H9 (cell line): ENCODE data around the gene CYTH4. TPM values are rescaled to one million over a fixed set of nuclear protein-coding genes. Genes with fewer than 3 reads are reported as not detected.

Experiments used
- DNase-seq: peaks from one replicate; pipeline ENCODE4 v3.0.0-alpha.2; 2017
- H2AFZ ChIP-seq: one replicate; pipeline ENCODE4 v1.6.1; 2013; ENCODE audit warnings: mild to moderate bottlenecking, low read length, control low read depth, moderate library complexity
- H2AK5ac ChIP-seq: 2 replicates; pipeline ENCODE4 v1.6.1; 2013; ENCODE audit warnings: low read length, control low read depth, mixed read lengths; ENCODE audit not compliant: insufficient read length
- H2BK120ac ChIP-seq: one replicate; pipeline ENCODE4 v1.6.1; 2013; ENCODE audit warnings: low read depth, mild to moderate bottlenecking, low read length, control low read depth, inconsistent platforms; ENCODE audit not compliant: poor library complexity, severe bottlenecking
- H2BK12ac ChIP-seq: 2 replicates; pipeline ENCODE4 v1.6.1; 2013; ENCODE audit warnings: low read length, control low read depth, mixed read lengths, low read depth; ENCODE audit not compliant: insufficient read length
- H2BK15ac ChIP-seq: 2 replicates; pipeline ENCODE4 v1.6.1; 2013; ENCODE audit warnings: low read depth, low read length, control low read depth
- H2BK20ac ChIP-seq: one replicate; pipeline ENCODE4 v1.6.1; 2013; ENCODE audit warnings: low read depth, mild to moderate bottlenecking, low read length, control low read depth, inconsistent platforms; ENCODE audit not compliant: poor library complexity, severe bottlenecking
- H2BK5ac ChIP-seq: 2 replicates; pipeline ENCODE4 v1.6.1; 2013; ENCODE audit warnings: low read length, control low read depth, mixed read lengths; ENCODE audit not compliant: insufficient read length
- H3K14ac ChIP-seq: 2 replicates; pipeline ENCODE4 v1.6.1; 2013; ENCODE audit warnings: low read length, control low read depth; ENCODE audit not compliant: insufficient read depth
- H3K18ac ChIP-seq: 2 replicates; pipeline ENCODE4 v1.6.1; 2013; ENCODE audit warnings: low read depth, mild to moderate bottlenecking, mixed read lengths, low read length, control low read depth; ENCODE audit not compliant: insufficient read length
- H3K23ac ChIP-seq: 2 replicates; pipeline ENCODE4 v1.6.1; 2013; ENCODE audit warnings: low read length, control low read depth, mixed read lengths, low read depth; ENCODE audit not compliant: insufficient read length
- H3K23me2 ChIP-seq: 2 replicates; pipeline ENCODE4 v1.6.1; 2013; ENCODE audit warnings: low read depth, mild to moderate bottlenecking, mixed read lengths, low read length, control low read depth; ENCODE audit not compliant: insufficient read length, poor library complexity, severe bottlenecking
- H3K27ac ChIP-seq: 2 replicates; pipeline ENCODE4 v1.5.1; 2013; ENCODE audit warnings: low read length, control low read depth, mixed read lengths, low read depth; ENCODE audit not compliant: insufficient read length
- H3K27me3 ChIP-seq: 2 replicates; pipeline ENCODE4 v1.6.1; 2013; ENCODE audit warnings: low read length, control low read depth, inconsistent platforms; ENCODE audit not compliant: insufficient read depth
- H3K4ac ChIP-seq: 2 replicates; pipeline ENCODE4 v1.6.1; 2013; ENCODE audit warnings: low read depth, mild to moderate bottlenecking, control low read depth, inconsistent platforms, low read length, moderate library complexity
- H3K4me1 ChIP-seq: 2 replicates; pipeline ENCODE4 v1.6.1; 2013; ENCODE audit warnings: low read length, control low read depth, inconsistent platforms; ENCODE audit not compliant: insufficient read depth
- H3K4me2 ChIP-seq: 2 replicates; pipeline ENCODE4 v1.6.1; 2013; ENCODE audit warnings: low read length, control low read depth, mixed read lengths; ENCODE audit not compliant: insufficient read length, insufficient read depth
- H3K56ac ChIP-seq: 2 replicates; pipeline ENCODE4 v1.6.1; 2013; ENCODE audit warnings: low read depth, mild to moderate bottlenecking, mixed read lengths, low read length, control low read depth; ENCODE audit not compliant: insufficient read length
- H3K79me1 ChIP-seq: 2 replicates; pipeline ENCODE4 v1.6.1; 2013; ENCODE audit warnings: low read depth, mild to moderate bottlenecking, moderate library complexity, low read length, control low read depth, inconsistent platforms; ENCODE audit not compliant: insufficient read depth, poor library complexity, severe bottlenecking
- H3K79me2 ChIP-seq: 2 replicates; pipeline ENCODE4 v1.6.1; 2013; ENCODE audit warnings: low read length, control low read depth, inconsistent platforms; ENCODE audit not compliant: insufficient read depth
- H3K9ac ChIP-seq: 2 replicates; pipeline ENCODE4 v1.6.1; 2013; ENCODE audit warnings: low read length, control low read depth, mixed read lengths; ENCODE audit not compliant: insufficient read length; ENCODE audit errors: extremely low read depth
- H3K9me3 ChIP-seq: one replicate; pipeline ENCODE4 v1.6.1; 2013; ENCODE audit warnings: low read depth, low read length, inconsistent platforms; ENCODE audit not compliant: control insufficient read depth
- H3T11ph ChIP-seq: one replicate; pipeline ENCODE4 v1.6.1; 2013; ENCODE audit warnings: mild to moderate bottlenecking, low read length, control low read depth, inconsistent platforms
- H4K20me1 ChIP-seq: one replicate; pipeline ENCODE4 v1.6.1; 2013; ENCODE audit not compliant: control insufficient read depth, insufficient read length, insufficient read depth
- H4K5ac ChIP-seq: 2 replicates; pipeline ENCODE4 v1.6.1; 2013; ENCODE audit warnings: low read depth, mild to moderate bottlenecking, mixed read lengths, low read length, control low read depth; ENCODE audit not compliant: insufficient read length
- H4K8ac ChIP-seq: replicated peaks from 2 replicates; pipeline ENCODE4 v1.6.1; 2013; ENCODE audit warnings: low read length, control low read depth, mixed read lengths, low read depth; ENCODE audit not compliant: insufficient read length
- H4K91ac ChIP-seq: 2 replicates; pipeline ENCODE4 v1.6.1; 2013; ENCODE audit warnings: low read depth, mild to moderate bottlenecking, moderate library complexity, mixed read lengths, low read length, control low read depth; ENCODE audit not compliant: insufficient read length
- H3K27ac Mint-ChIP-seq, 3 experiments: 2 replicates in 2 of 3; 3 replicates in 1 of 3; pipeline ENCODE4 v1.8.0; 2020 to 2021; ENCODE audit warnings: mixed read lengths in 3 of 3, mild to moderate bottlenecking in 1 of 3, moderate library complexity in 1 of 3
- H3K27me3 Mint-ChIP-seq: 2 replicates; pipeline ENCODE4 v1.8.0; 2021; ENCODE audit warnings: low read depth, mild to moderate bottlenecking, moderate library complexity, mixed read lengths
- H3K36me3 Mint-ChIP-seq, 3 experiments: 2 replicates in 2 of 3; 3 replicates in 1 of 3; pipeline ENCODE4 v1.8.0; 2020 to 2021; ENCODE audit warnings: low read depth in 3 of 3, mixed read lengths in 3 of 3; ENCODE audit not compliant: insufficient read depth in 1 of 3
- H3K4me1 Mint-ChIP-seq, 2 experiments: 2 replicates each; pipeline ENCODE4 v1.8.0; 2020; ENCODE audit warnings: mixed read lengths in 2 of 2
- H3K4me3 Mint-ChIP-seq, 2 experiments: 2 replicates in 1 of 2; 3 replicates in 1 of 2; pipeline ENCODE4 v1.8.0; 2020 to 2021; ENCODE audit warnings: mild to moderate bottlenecking in 2 of 2, mixed read lengths in 2 of 2, moderate library complexity in 1 of 2
- H3K9me3 Mint-ChIP-seq, 2 experiments: 2 replicates in 1 of 2; 3 replicates in 1 of 2; pipeline ENCODE4 v1.8.0; 2020; ENCODE audit warnings: mild to moderate bottlenecking in 2 of 2, mixed read lengths in 2 of 2, moderate library complexity in 1 of 2
- CTCF ChIP-seq: fragments of 200-600 bp; sonication (generic); conservative IDR thresholded peaks from 3 replicates; pipeline ENCODE4 v1.8.0; 2021; ENCODE audit warnings: antibody characterized with exemption, mild to moderate bottlenecking
- WGBS: extraction: QIAGEN DNeasy Blood & Tissue Kit; methylation state at CpG from one replicate; pipeline ENCODE4 v1.1.7; 2013; ENCODE audit warnings: missing lambda C conversion rate, low lambda C conversion rate, mixed read lengths; ENCODE audit not compliant: insufficient read length; ENCODE audit errors: extremely low coverage; 5-methylcytosine and 5-hydroxymethylcytosine counted together
- total RNA-seq: library from RNA; stranded (reverse); gene quantifications from 2 replicates; pipeline ENCODE4 v1.2.1, GENCODE V29; 2021

Gene CYTH4
- total RNA-seq, 1 experiment from 2014 or later: not detected

GRCh38 chr22:37342065-37342464, 59.8 kb downstream of the CYTH4 start:
- H2BK5ac ChIP-seq: no peak overlapping the region
- no peak overlapping the region for H3K14ac ChIP-seq
- no peak overlapping the region for H2BK12ac ChIP-seq
- Mint-ChIP-seq H3K9me3 (no peaks in the 10 kb centered on the region; a peak in 1 of 5 replicates), H3K27ac (no peak overlapping the region; a peak in 1 of 7 replicates), H3K27me3 (peaks cover 38% of the 10 kb centered on the region), H3K4me3 (no peak overlapping the region; a peak in 1 of 5 replicates), H3K36me3 (no peaks in the 10 kb centered on the region), H3K4me1 (peaks cover 27 to 54% of the 10 kb centered on the region in 2 experiments)
- H3K4me1 ChIP-seq: no peaks in the 10 kb centered on the region; the same call in 1 of the 2 replicates
- no peak overlapping the region for H3K27ac ChIP-seq
- H3K56ac ChIP-seq: no peak overlapping the region
- no peak for TF ChIP-seq CTCF
- WGBS: no CpG with 5 or more reads among the region's 6 CpGs
- H3K23ac ChIP-seq: no peak overlapping the region
- no peak overlapping the region for H4K91ac ChIP-seq
- no peak overlapping the region for H2AK5ac ChIP-seq
- H3K79me1 ChIP-seq: no peaks in the 10 kb centered on the region
- H4K20me1 ChIP-seq: no peaks in the 10 kb centered on the region
- H3K23me2 ChIP-seq: no peaks in the 10 kb centered on the region
- no peak overlapping the region for H2BK20ac ChIP-seq
- H2AFZ ChIP-seq: no peak overlapping the region
- H3K27me3 ChIP-seq: no peaks in the 10 kb centered on the region; the same call in 1 of the 2 replicates
- H3K4me2 ChIP-seq: no peak overlapping the region
- H3T11ph ChIP-seq: no peak overlapping the region
- no peak for DNase-seq
- H3K4ac ChIP-seq: no peak overlapping the region
- no peak overlapping the region for H3K9ac ChIP-seq
- H3K9me3 ChIP-seq: no peaks in the 10 kb centered on the region
- H4K5ac ChIP-seq: no peak overlapping the region
- H4K8ac ChIP-seq: no peak overlapping the region
- H3K79me2 ChIP-seq: no peaks in the 10 kb centered on the region
- no peak overlapping the region for H3K18ac ChIP-seq
- no peak overlapping the region for H2BK15ac ChIP-seq
- no peak overlapping the region for H2BK120ac ChIP-seq
